GM13977 (cell line): Measurements from ENCODE around the gene RAD51B.

Experiments
- DNase-seq: peaks from one replicate; pipeline ENCODE4 v3.0.0; 2012; ENCODE audit warnings: low spot score
- CTCF ChIP-seq: IDR thresholded peaks from 2 replicates; pipeline ENCODE4 v1.5.1; 2012; ENCODE audit warnings: mild to moderate bottlenecking, control low read depth; ENCODE audit not compliant: insufficient read depth; ENCODE audit errors: extremely low read depth, missing control alignments
- in situ Hi-C: fragments of 300-500 bp; cut with MboI; formaldehyde crosslinking; loops from one replicate; pipeline ENCODE4 v1.12.0; 2022; ENCODE audit warnings: low sequenced_read_pairs, low pct_unique_long_range_greater_than_20kb, mixed read lengths, inconsistent platforms; ENCODE audit not compliant: unreplicated experiment

Gene RAD51B

GRCh38 chr14:68666899-68667298, 847.3 kb downstream of the RAD51B start:
- DNase-seq: no peak
- in situ Hi-C loops: no loop called here
- no peak for TF ChIP-seq CTCF

GRCh38 chr14:68667313-68667791, 847.8 kb downstream of the RAD51B start:
- in situ Hi-C loops: no loop called here
- TF ChIP-seq CTCF: no peak
- no peak for DNase-seq

- no peak for TF ChIP-seq CTCF
- no peak for DNase-seq
- in situ Hi-C loops: no loop called here
Observed at GRCh38 chr14:68668028-68668427, 848.4 kb downstream of the RAD51B start.

- in situ Hi-C loops: no loop called here
- DNase-seq: no peak
- no peak for TF ChIP-seq CTCF
Observed at GRCh38 chr14:68668531-68668930, 849.0 kb downstream of the RAD51B start.

- DNase-seq: no peak
- no peak for TF ChIP-seq CTCF
- in situ Hi-C loops: no loop called here
Observed at GRCh38 chr14:68669111-68669511, 849.5 kb downstream of the RAD51B start.

GRCh38 chr14:68669603-68670358, 850.2 kb downstream of the RAD51B start:
- no peak for TF ChIP-seq CTCF
- in situ Hi-C loops: no loop called here
- no peak for DNase-seq

- no peak for TF ChIP-seq CTCF
- DNase-seq: no peak
- in situ Hi-C loops: no loop called here
Observed at GRCh38 chr14:68670359-68670715, 850.8 kb downstream of the RAD51B start.
